H1 (cell line): ENCODE results near the gene MCM8. TPM values are rescaled to one million over a fixed set of nuclear protein-coding genes. Genes with fewer than 3 reads are reported as not detected.

ENCODE experiments used
- CTCF ChIA-PET: fragments of 300-600 bp; sonication (Branson Sonifier 250); formaldehyde crosslinking; loops from one replicate; lab custom pipeline; 2021; ENCODE audit not compliant: partially characterized antibody; lab: Charles Lee
- POLR2A ChIA-PET: fragments of 300-600 bp; sonication (Branson Sonifier 250); formaldehyde crosslinking; loops from one replicate; lab custom pipeline; 2021; ENCODE audit warnings: inconsistent platforms; ENCODE audit not compliant: partially characterized antibody; lab: Charles Lee
- DNase-seq, 2 experiments: peaks; one replicate each; pipeline versions ENCODE4 v3.0.0 to v3.0.0-alpha.2; 2010 to 2022; ENCODE audit warnings: low spot score in 2 of 2, low read depth in 1 of 2, mixed read lengths in 1 of 2
- FAIRE-seq: peaks from 2 replicates; lab custom pipeline; 2011; peaks lifted over from hg19 to GRCh38; lab: Jason Lieb, UNC
- H2AFZ ChIP-seq: 2 replicates; pipeline ENCODE4 v1.8.1; 2012; ENCODE audit warnings: low read length, inconsistent platforms
- H2AK5ac ChIP-seq: 2 replicates; pipeline ENCODE4 v1.6.1; 2013; ENCODE audit warnings: low read depth, low read length
- H2BK120ac ChIP-seq: replicated peaks from 2 replicates; pipeline ENCODE3; 2013; ENCODE audit warnings: low read depth, low read length, inconsistent platforms
- H2BK12ac ChIP-seq: 2 replicates; pipeline ENCODE4 v1.6.1; 2013; ENCODE audit warnings: low read depth, low read length
- H2BK15ac ChIP-seq: 2 replicates; pipeline ENCODE4 v1.6.1; 2013; ENCODE audit warnings: low read length
- H2BK20ac ChIP-seq: 2 replicates; pipeline ENCODE4 v1.6.1; 2013; ENCODE audit warnings: low read length
- H2BK5ac ChIP-seq: 2 replicates; pipeline ENCODE4 v1.6.1; 2013; ENCODE audit warnings: low read depth, low read length
- H3K14ac ChIP-seq: 2 replicates; pipeline ENCODE4 v1.6.1; 2013; ENCODE audit warnings: inconsistent platforms; ENCODE audit not compliant: insufficient read length
- H3K18ac ChIP-seq: 2 replicates; pipeline ENCODE4 v1.6.1; 2013; ENCODE audit warnings: low read length; ENCODE audit errors: extremely low read depth
- H3K23ac ChIP-seq: 2 replicates; pipeline ENCODE4 v1.6.1; 2013; ENCODE audit warnings: inconsistent platforms; ENCODE audit not compliant: insufficient read length
- H3K23me2 ChIP-seq: 2 replicates; pipeline ENCODE4 v1.6.1; 2013; ENCODE audit warnings: low read depth, low read length
- H3K27ac ChIP-seq: 2 replicates; pipeline ENCODE4 v1.6.1; 2011; ENCODE audit warnings: low read depth, low read length, inconsistent platforms
- H3K27me3 ChIP-seq, 4 experiments: replicated peaks in 1 of 4; 1 replicate in 1 of 4; 2 replicates in 3 of 4; pipeline versions ENCODE4 v1.6.1 to v1.8.1; 2011 to 2013; ENCODE audit warnings: low read length in 3 of 4, mild to moderate bottlenecking in 3 of 4, inconsistent platforms in 2 of 4, mixed read lengths in 2 of 4, moderate library complexity in 1 of 4; ENCODE audit not compliant: control insufficient read depth in 3 of 4, insufficient read depth in 3 of 4; ENCODE audit errors: extremely low read depth in 1 of 4
- H3K36me3 ChIP-seq, 4 experiments: 2 replicates each; pipeline versions ENCODE4 v1.6.1 to v1.8.1; 2011 to 2013; ENCODE audit warnings: mild to moderate bottlenecking in 4 of 4, low read length in 3 of 4, moderate library complexity in 2 of 4, control low read depth in 1 of 4, inconsistent platforms in 1 of 4; ENCODE audit not compliant: insufficient read depth in 4 of 4, control insufficient read depth in 2 of 4
- H3K4ac ChIP-seq: replicated peaks from 2 replicates; pipeline ENCODE3; 2013; ENCODE audit warnings: low read length, low read depth, mixed read lengths, inconsistent platforms; ENCODE audit not compliant: insufficient read length
- H3K4me1 ChIP-seq, 4 experiments: replicated peaks in 1 of 4; 1 replicate in 1 of 4; 2 replicates in 3 of 4; pipeline versions ENCODE4 v1.6.1 to v1.8.1; 2011 to 2013; ENCODE audit warnings: low read length in 3 of 4, inconsistent platforms in 2 of 4, mixed read lengths in 1 of 4; ENCODE audit not compliant: insufficient read depth in 4 of 4, control insufficient read depth in 3 of 4
- H3K4me2 ChIP-seq, 2 experiments: 2 replicates each; pipeline versions ENCODE4 v1.6.1 to v1.8.1; 2011 to 2013; ENCODE audit warnings: low read depth in 2 of 2, low read length in 2 of 2, control low read depth in 1 of 2, inconsistent platforms in 1 of 2, mild to moderate bottlenecking in 1 of 2; ENCODE audit not compliant: insufficient read depth in 1 of 2
- H3K4me3 ChIP-seq, 4 experiments: fragments of 200-600, 300-600 bp in 1 of 4; sonication (generic), shearing (Covaris generic), sonication (Bioruptor Twin) in 1 of 4; 2 replicates each; pipeline versions ENCODE4 v1.5.1 to v1.8.1; 2011 to 2016; ENCODE audit warnings: low read length in 4 of 4, low read depth in 3 of 4, control low read depth in 2 of 4, inconsistent platforms in 2 of 4, mild to moderate bottlenecking in 2 of 4, mixed read lengths in 1 of 4, moderate library complexity in 1 of 4; ENCODE audit not compliant: insufficient read depth in 2 of 4; ENCODE audit errors: extremely low read depth in 1 of 4
- H3K56ac ChIP-seq: replicated peaks from 2 replicates; pipeline ENCODE3; 2013; ENCODE audit warnings: low read depth, mild to moderate bottlenecking, mixed read lengths, low read length, inconsistent platforms; ENCODE audit not compliant: insufficient read length
- H3K79me1 ChIP-seq: 2 replicates; pipeline ENCODE4 v1.6.1; 2013; ENCODE audit warnings: low read depth, low read length, control low read depth
- H3K79me2 ChIP-seq, 2 experiments: 2 replicates each; pipeline versions ENCODE4 v1.6.1 to v1.8.1; 2012 to 2013; ENCODE audit warnings: low read length in 2 of 2, mild to moderate bottlenecking in 2 of 2, inconsistent platforms in 1 of 2; ENCODE audit not compliant: insufficient read depth in 2 of 2, control insufficient read depth in 1 of 2
- H3K9ac ChIP-seq, 4 experiments: replicated peaks in 1 of 4; 1 replicate in 1 of 4; 2 replicates in 3 of 4; pipeline versions ENCODE4 v1.6.1 to v1.8.1; 2011 to 2013; ENCODE audit warnings: low read depth in 3 of 4, low read length in 3 of 4, control low read depth in 2 of 4, mild to moderate bottlenecking in 2 of 4, moderate library complexity in 2 of 4, inconsistent platforms in 1 of 4; ENCODE audit errors: extremely low read depth in 1 of 4
- H3K9me3 ChIP-seq, 2 experiments: 2 replicates each; pipeline versions ENCODE4 v1.6.1 to v1.8.1; 2012 to 2013; ENCODE audit warnings: mild to moderate bottlenecking in 2 of 2, moderate library complexity in 2 of 2, control low read depth in 1 of 2, inconsistent platforms in 1 of 2, low read depth in 1 of 2, low read length in 1 of 2, mixed read lengths in 1 of 2; ENCODE audit not compliant: insufficient read depth in 2 of 2
- H4K20me1 ChIP-seq, 2 experiments: replicated peaks in 1 of 2; 2 replicates each; pipeline versions ENCODE3 to v1.8.1; 2011 to 2013; ENCODE audit warnings: inconsistent platforms in 2 of 2, low read length in 2 of 2, mild to moderate bottlenecking in 1 of 2; ENCODE audit not compliant: insufficient read depth in 2 of 2, control insufficient read depth in 1 of 2
- H4K5ac ChIP-seq: 2 replicates; pipeline ENCODE4 v1.6.1; 2013; ENCODE audit warnings: low read length, low read depth, mixed read lengths, inconsistent platforms; ENCODE audit not compliant: insufficient read length
- H4K8ac ChIP-seq: 2 replicates; pipeline ENCODE4 v1.8.0; 2013; ENCODE audit warnings: mild to moderate bottlenecking, moderate library complexity, low read length, inconsistent platforms; ENCODE audit not compliant: insufficient read depth; ENCODE audit errors: extremely low read depth
- H4K91ac ChIP-seq: replicated peaks from 2 replicates; pipeline ENCODE3; 2013; ENCODE audit warnings: low read length, mixed read lengths, inconsistent platforms; ENCODE audit not compliant: insufficient read length
- CHD1 ChIP-seq: IDR thresholded peaks from 2 replicates; pipeline ENCODE4 v1.6.1; 2012; ENCODE audit warnings: low read depth, low read length, improper control_type of control experiment
- EZH2 ChIP-seq: fragments of 200-600 bp; sonication (generic); IDR thresholded peaks from 2 replicates; pipeline ENCODE4 v1.7.1; 2012; ENCODE audit warnings: low read depth, mild to moderate bottlenecking, moderate library complexity, low read length, inconsistent platforms; ENCODE audit not compliant: severe bottlenecking
- GABPA ChIP-seq: IDR thresholded peaks from 2 replicates; pipeline ENCODE4 v1.6.1; 2011; ENCODE audit warnings: mild to moderate bottlenecking, low read length, moderate library complexity, borderline replicate concordance; ENCODE audit not compliant: insufficient read depth
- JUND ChIP-seq: IDR thresholded peaks from 2 replicates; pipeline ENCODE4 v1.6.1; 2011; ENCODE audit warnings: mild to moderate bottlenecking, improper control_type of control experiment, low read length
- KDM1A ChIP-seq: fragments of 200-600, 300-600 bp; sonication (generic); IDR thresholded peaks from 2 replicates; pipeline ENCODE4 v1.7.1; 2016; ENCODE audit warnings: mild to moderate bottlenecking, low read length, borderline replicate concordance
- KDM5A ChIP-seq: fragments of 200-600 bp; IDR thresholded peaks from 2 replicates; pipeline ENCODE4 v1.7.1; 2012; ENCODE audit warnings: mild to moderate bottlenecking, low read length, inconsistent platforms, mixed read lengths
- PHF8 ChIP-seq: fragments of 200-600 bp; sonication (generic); conservative IDR thresholded peaks from 2 replicates; pipeline ENCODE4 v1.7.1; 2012; ENCODE audit warnings: low read depth, mild to moderate bottlenecking, inconsistent platforms, low read length, moderate library complexity
- SP4 ChIP-seq: IDR thresholded peaks from 2 replicates; pipeline ENCODE4 v1.6.1; 2012; ENCODE audit warnings: low read length, inconsistent platforms
- TBP ChIP-seq: IDR thresholded peaks from 2 replicates; pipeline ENCODE4 v1.6.1; 2011; ENCODE audit warnings: low read depth, low read length, improper control_type of control experiment
- TCF12 ChIP-seq: IDR thresholded peaks from 2 replicates; pipeline ENCODE4 v1.6.1; 2011; ENCODE audit warnings: low read depth, mild to moderate bottlenecking, low read length
- ZNF274 ChIP-seq: IDR thresholded peaks from 2 replicates; pipeline ENCODE4 v1.7.0; 2012; ENCODE audit warnings: low read length, borderline replicate concordance; ENCODE audit errors: extremely low read depth
- WGBS, 2 experiments: shearing (Covaris generic) in 1 of 2; methylation state at CpG; one replicate each; pipeline versions ENCODE4 v1.1.6 to v1.1.7; 2013 to 2015; ENCODE audit warnings: low lambda C conversion rate in 2 of 2, mixed read lengths in 2 of 2, inconsistent platforms in 1 of 2, low coverage in 1 of 2, missing lambda C conversion rate in 1 of 2; ENCODE audit not compliant: insufficient replicate concordance in 2 of 2, insufficient coverage in 1 of 2, insufficient read length in 1 of 2; ENCODE audit errors: extremely low coverage in 1 of 2, missing lambda C conversion rate in 1 of 2; 5-methylcytosine and 5-hydroxymethylcytosine counted together
- polyA plus RNA-seq, 7 experiments: library from polyadenylated mRNA; depleted of rRNA in 3 of 7; stranded (reverse) in 5 of 7; unstranded in 2 of 7; fragments of >200 nt in 5 of 7; fragments of 200-250 nt in 2 of 7; gene quantifications; 1 replicate in 5 of 7; 2 replicates in 1 of 7; 4 replicates in 1 of 7; pipeline versions ENCODE4 v1.2.1 to v1.2.3, GENCODE V29; 2011 to 2013; ENCODE audit warnings: missing spikeins in 2 of 7, mixed read lengths in 2 of 7
- total RNA-seq: library from RNA; stranded (reverse); fragmentation: NEBNext Ultra II Directional; extraction: Animal tissue kit (Norgen Biotek cat#: 25700); gene quantifications from 2 replicates; pipeline ENCODE4 v1.2.1, GENCODE V29; 2021
- TF ChIP-seq, protein P1 (sequence below): IDR thresholded peaks from 2 replicates; pipeline ENCODE4 v1.6.1; 2012; ENCODE audit warnings: inconsistent platforms

The MCM8 gene
- total and polyA plus RNA-seq, 2 of the 8 experiments (the other 6 are each of a cell fraction or from before 2014, with no cell fraction given), result 7.1 to 31.9 TPM

DNA sequence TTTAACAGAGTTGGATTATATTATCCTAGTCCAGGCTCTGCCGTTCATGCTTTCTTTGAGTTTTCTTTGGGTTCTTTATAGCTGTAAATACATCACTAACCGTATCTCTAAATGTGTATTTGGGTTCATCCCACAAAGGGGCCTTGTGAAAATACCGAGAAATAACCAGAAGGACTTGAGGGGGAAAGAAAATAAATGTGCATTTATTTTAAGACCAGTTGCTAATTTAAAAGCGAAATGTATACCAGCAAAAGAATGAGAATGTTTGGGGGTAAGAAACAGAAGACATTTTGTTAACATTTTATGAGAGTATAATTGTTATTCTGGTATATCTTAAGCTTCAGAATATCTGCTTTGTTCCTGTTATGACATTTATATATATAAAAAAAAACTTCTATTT is 64.5 kb downstream of the MCM8 start:
- H4K20me1 ChIP-seq, result peaks cover 1 to 2% of the 10 kb centered on the region in 2 experiments
- H3K27ac ChIP-seq, result no peak overlapping the region
- ChIA-PET POLR2A (interaction anchor here (0.6 kb wide), 1 partner anchor 61 kb away, joined by 4 read pairs; no protein-coding TSS in a partner anchor), CTCF (interaction anchor here (1.0 kb wide), 1 partner anchor 59 kb away, joined by 3 read pairs; no protein-coding TSS in a partner anchor)
- H2BK120ac ChIP-seq, result no peak overlapping the region
- no peaks in the 10 kb centered on the region; the same call in 1 of the 2 replicates for H3K23me2 ChIP-seq
- no peak overlapping the region for H2BK12ac ChIP-seq
- H2AFZ ChIP-seq, result no peak overlapping the region
- H3K4me3 ChIP-seq, result no peak overlapping the region
- H2BK20ac ChIP-seq, result no peak overlapping the region
- H3K23ac ChIP-seq, result no peak overlapping the region
- no peak for DNase-seq
- no peak overlapping the region for H3K9ac ChIP-seq
- no peaks in the 10 kb centered on the region for H3K9me3 ChIP-seq
- no peak overlapping the region for H2BK15ac ChIP-seq
- H2BK5ac ChIP-seq, result no peak overlapping the region
- FAIRE-seq, result no peak
- 89% methylated on average over 4 of the region's 4 CpGs; no CpG with 5 or more reads in 1 of the 2 experiments for WGBS, 2 experiments
- H4K5ac ChIP-seq, result no peak overlapping the region
- no peak overlapping the region for H3K56ac ChIP-seq
- no peak overlapping the region for H3K14ac ChIP-seq
- H3K4ac ChIP-seq, result no peak overlapping the region
- H3K36me3 ChIP-seq, result peaks cover 7 to 35% (median 18%) of the 10 kb centered on the region in 4 experiments; a peak in 6 of 8 replicates
- no peak overlapping the region for H2AK5ac ChIP-seq
- no peak overlapping the region for H3K18ac ChIP-seq
- peaks cover 0 to 15% of the 10 kb centered on the region in 2 experiments; a peak in 1 of 4 replicates for H3K79me2 ChIP-seq
- TF ChIP-seq, protein P1, sequence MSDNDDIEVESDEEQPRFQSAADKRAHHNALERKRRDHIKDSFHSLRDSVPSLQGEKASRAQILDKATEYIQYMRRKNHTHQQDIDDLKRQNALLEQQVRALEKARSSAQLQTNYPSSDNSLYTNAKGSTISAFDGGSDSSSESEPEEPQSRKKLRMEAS, result no peak
- TF ChIP-seq KDM5A, result no peak
- TF ChIP-seq SP4, result no peak
- TF ChIP-seq KDM1A, result no peak
- TF ChIP-seq GABPA, result no peak
- TF ChIP-seq CHD1, result no peak
- TF ChIP-seq ZNF274, result no peak
- no peak for TF ChIP-seq EZH2
- TF ChIP-seq JUND, result no peak
- TF ChIP-seq PHF8, result no peak
- TF ChIP-seq TCF12, result no peak
- TF ChIP-seq TBP, result no peak
- no peak overlapping the region for H4K8ac ChIP-seq
- peaks cover 5% of the 10 kb centered on the region for H3K79me1 ChIP-seq
- no peaks in the 10 kb centered on the region for H3K4me1 ChIP-seq
- H4K91ac ChIP-seq, result no peak overlapping the region
- no peaks in the 10 kb centered on the region for H3K27me3 ChIP-seq
- H3K4me2 ChIP-seq, result no peak overlapping the region
